Fibroblast of lung (primary cell): ENCODE results near the gene OBSL1. TPM values are rescaled to one million over a fixed set of nuclear protein-coding genes. Genes with fewer than 3 reads are reported as not detected.

ENCODE experiments used
- DNase-seq, 2 donors: peaks; one replicate each; pipeline versions ENCODE4 v3.0.0 to v3.0.0-alpha.2; 2010; ENCODE audit warnings: low read depth in 2 of 2
- H2AFZ ChIP-seq: 2 replicates; pipeline ENCODE4 v1.5.1; 2012; ENCODE audit warnings: low read length, control low read depth, inconsistent platforms
- H3K27ac ChIP-seq: 2 replicates; pipeline ENCODE4 v1.5.1; 2011; ENCODE audit warnings: low read length, control low read depth; ENCODE audit not compliant: insufficient read depth
- H3K27me3 ChIP-seq: 2 replicates; pipeline ENCODE4 v1.5.1; 2011; ENCODE audit warnings: mild to moderate bottlenecking, low read length; ENCODE audit not compliant: control insufficient read depth, insufficient read depth
- H3K36me3 ChIP-seq: 2 replicates; pipeline ENCODE4 v1.5.1; 2011; ENCODE audit warnings: low read length; ENCODE audit not compliant: control insufficient read depth, insufficient read depth
- H3K4me1 ChIP-seq: 2 replicates; pipeline ENCODE4 v1.5.1; 2011; ENCODE audit warnings: low read length; ENCODE audit not compliant: control insufficient read depth, insufficient read depth; ENCODE audit errors: extremely low read depth
- H3K4me2 ChIP-seq: 2 replicates; pipeline ENCODE4 v1.5.1; 2011; ENCODE audit warnings: low read length, control low read depth; ENCODE audit not compliant: insufficient read depth; ENCODE audit errors: extremely low read depth
- H3K4me3 ChIP-seq, 4 experiments: fragments of 200-600 bp in 1 of 4; sonication (generic) in 1 of 4; replicated peaks in 1 of 4; 2 replicates each; pipeline ENCODE4 v1.5.1; 2011 to 2016; ENCODE audit warnings: low read length in 4 of 4, low read depth in 3 of 4, mild to moderate bottlenecking in 3 of 4, control low read depth in 2 of 4, inconsistent platforms in 1 of 4, mixed read lengths in 1 of 4; ENCODE audit not compliant: insufficient read depth in 1 of 4; ENCODE audit errors: control extremely low read depth in 1 of 4
- H3K79me2 ChIP-seq: 2 replicates; pipeline ENCODE4 v1.5.1; 2012; ENCODE audit warnings: mild to moderate bottlenecking, low read length, inconsistent platforms; ENCODE audit not compliant: control insufficient read depth, insufficient read depth
- H3K9ac ChIP-seq: 2 replicates; pipeline ENCODE4 v1.5.1; 2011; ENCODE audit warnings: mild to moderate bottlenecking, low read length, control low read depth; ENCODE audit not compliant: insufficient read depth
- H3K9me3 ChIP-seq: 2 replicates; pipeline ENCODE4 v1.5.1; 2012; ENCODE audit warnings: low read depth, low read length; ENCODE audit not compliant: control insufficient read depth, insufficient read depth
- H4K20me1 ChIP-seq: 2 replicates; pipeline ENCODE4 v1.5.1; 2011; ENCODE audit warnings: low read length; ENCODE audit not compliant: control insufficient read depth, insufficient read depth; ENCODE audit errors: extremely low read depth
- EZH2 ChIP-seq: IDR thresholded peaks from 2 replicates; pipeline ENCODE4 v1.5.1; 2012; ENCODE audit warnings: low read length, control low read depth, mild to moderate bottlenecking; ENCODE audit errors: missing control alignments
- polyA plus RNA-seq, 2 donors: library from polyadenylated mRNA; depleted of rRNA in 1 of 2; stranded (reverse) in 1 of 2; unstranded in 1 of 2; fragments of >200 nt; gene quantifications; 2 replicates each; pipeline ENCODE4 v1.2.1, GENCODE V29; 2011 to 2012; ENCODE audit warnings: missing spikeins in 1 of 2
- total RNA-seq: library from RNA; depleted of rRNA; stranded (reverse); fragments of >200 nt; gene quantifications from 2 replicates; pipeline ENCODE4 v1.2.1, GENCODE V29; 2014
- TF ChIP-seq, protein P1 (sequence below), 2 donors: IDR thresholded peaks in 1 of 2; conservative IDR thresholded peaks in 1 of 2; 1 replicate in 1 of 2; 2 replicates in 1 of 2; pipeline ENCODE4 v1.5.1; 2011 to 2012; ENCODE audit warnings: low read length in 2 of 2, control low read depth in 1 of 2, inconsistent platforms in 1 of 2, low read depth in 1 of 2, mild to moderate bottlenecking in 1 of 2

The OBSL1 gene
- total and polyA plus RNA-seq, 2 donors (not counting 1 experiment from before 2014, with no cell fraction given) = 24.7 to 28.7 TPM

- no peak for DNase-seq
- Histone ChIP-seq H3K9me3 (no peaks in the 10 kb centered on the region), H2AFZ (no peak overlapping the region), H3K4me3 (no peak overlapping the region), H3K9ac (no peak overlapping the region), H3K27ac (no peak overlapping the region), H4K20me1 (no peaks in the 10 kb centered on the region), H3K36me3 (no peaks in the 10 kb centered on the region), H3K79me2 (no peaks in the 10 kb centered on the region), H3K27me3 (peaks cover 24% of the 10 kb centered on the region), H3K4me1 (peaks cover 14% of the 10 kb centered on the region), H3K4me2 (no peak overlapping the region)
- TF ChIP-seq, protein P1, sequence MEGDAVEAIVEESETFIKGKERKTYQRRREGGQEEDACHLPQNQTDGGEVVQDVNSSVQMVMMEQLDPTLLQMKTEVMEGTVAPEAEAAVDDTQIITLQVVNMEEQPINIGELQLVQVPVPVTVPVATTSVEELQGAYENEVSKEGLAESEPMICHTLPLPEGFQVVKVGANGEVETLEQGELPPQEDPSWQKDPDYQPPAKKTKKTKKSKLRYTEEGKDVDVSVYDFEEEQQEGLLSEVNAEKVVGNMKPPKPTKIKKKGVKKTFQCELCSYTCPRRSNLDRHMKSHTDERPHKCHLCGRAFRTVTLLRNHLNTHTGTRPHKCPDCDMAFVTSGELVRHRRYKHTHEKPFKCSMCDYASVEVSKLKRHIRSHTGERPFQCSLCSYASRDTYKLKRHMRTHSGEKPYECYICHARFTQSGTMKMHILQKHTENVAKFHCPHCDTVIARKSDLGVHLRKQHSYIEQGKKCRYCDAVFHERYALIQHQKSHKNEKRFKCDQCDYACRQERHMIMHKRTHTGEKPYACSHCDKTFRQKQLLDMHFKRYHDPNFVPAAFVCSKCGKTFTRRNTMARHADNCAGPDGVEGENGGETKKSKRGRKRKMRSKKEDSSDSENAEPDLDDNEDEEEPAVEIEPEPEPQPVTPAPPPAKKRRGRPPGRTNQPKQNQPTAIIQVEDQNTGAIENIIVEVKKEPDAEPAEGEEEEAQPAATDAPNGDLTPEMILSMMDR (conservative IDR thresholded peaks at IDR 0.05 in 1 of 2, IDR thresholded peaks at IDR 0.05 in 1 of 2; ENCODE audit: low read depth in 1 of 2, low read length in 2 of 2) = no peak
Measured at GRCh38 chr2:219519526-219519916, 51.8 kb downstream of the OBSL1 start.

DNA sequence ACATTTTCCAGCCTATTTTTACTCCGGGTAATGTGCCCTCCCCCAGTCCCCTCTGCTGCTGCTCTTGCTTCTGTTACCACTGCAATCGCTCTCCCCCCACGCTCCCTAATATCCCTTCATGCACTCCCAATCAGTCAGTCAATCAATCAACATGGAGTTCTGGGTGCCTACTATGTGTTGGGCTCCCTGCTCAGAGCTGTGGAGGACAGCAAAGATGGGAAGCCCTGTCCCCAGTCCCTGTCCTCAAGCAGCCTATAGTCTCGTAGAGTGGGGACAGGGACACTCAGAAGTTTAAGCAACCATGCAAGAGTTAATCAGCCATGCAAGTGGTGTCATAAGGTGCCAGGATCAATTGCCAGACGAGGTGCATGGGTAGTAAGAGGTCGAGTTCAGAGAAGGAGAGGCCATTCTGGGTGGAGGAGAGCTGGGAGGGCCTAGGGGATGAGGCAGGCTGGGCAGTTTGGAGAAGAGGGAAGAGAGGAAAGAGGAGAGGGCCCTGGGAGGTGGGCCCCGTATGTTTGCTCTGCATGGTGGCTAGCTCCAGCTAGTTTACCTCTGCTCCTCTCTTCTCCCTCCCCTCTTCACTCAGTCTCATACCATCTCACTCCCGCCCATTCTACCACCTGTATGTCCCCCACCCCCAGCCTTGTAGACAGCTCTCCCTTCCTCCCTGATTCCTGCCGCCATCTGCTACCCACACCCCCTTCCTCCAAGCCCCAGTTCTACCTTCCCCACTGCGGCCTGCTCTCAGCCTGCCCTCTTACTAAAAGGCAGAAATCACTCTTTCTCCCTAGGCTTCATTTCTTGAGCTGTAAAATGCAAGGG, 53.2 kb downstream of the OBSL1 start:
- H3K9me3 ChIP-seq = no peaks in the 10 kb centered on the region
- H3K27me3 ChIP-seq = peaks cover 35% of the 10 kb centered on the region
- no peak for DNase-seq
- no peaks in the 10 kb centered on the region for H3K36me3 ChIP-seq
- H3K4me2 ChIP-seq = no peak overlapping the region
- peaks cover 14% of the 10 kb centered on the region for H3K4me1 ChIP-seq
- no peak overlapping the region for H3K4me3 ChIP-seq
- no peaks in the 10 kb centered on the region for H4K20me1 ChIP-seq
- H3K9ac ChIP-seq = no peak overlapping the region
- TF ChIP-seq, protein P1 (conservative IDR thresholded peaks at IDR 0.05 in 1 of 2, IDR thresholded peaks at IDR 0.05 in 1 of 2; ENCODE audit: low read depth in 1 of 2, low read length in 2 of 2) = no peak
- TF ChIP-seq EZH2 = no peak
- H3K27ac ChIP-seq = no peak overlapping the region
- H3K79me2 ChIP-seq = no peaks in the 10 kb centered on the region
- no peak overlapping the region for H2AFZ ChIP-seq

DNA sequence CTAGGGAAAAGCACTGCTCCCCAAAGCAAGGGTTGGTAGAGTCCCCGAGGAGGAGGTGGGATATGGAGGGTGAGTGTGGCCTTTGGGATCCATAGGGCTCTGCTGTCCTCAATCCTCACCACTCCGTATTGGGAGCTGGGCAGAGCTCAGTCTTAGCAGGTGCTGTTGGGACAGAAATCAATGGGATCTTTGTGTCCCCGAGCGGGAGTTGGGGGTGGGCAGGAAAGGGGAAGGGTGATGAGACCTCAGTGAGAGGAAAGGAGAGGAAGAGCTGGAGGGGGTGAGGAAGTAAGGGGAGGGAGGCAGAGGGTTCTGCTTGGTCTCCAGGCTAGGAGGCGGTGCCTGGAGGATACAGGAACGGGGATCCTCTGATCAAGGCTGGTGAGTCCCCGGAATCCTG, 54.5 kb downstream of the OBSL1 start:
- Histone ChIP-seq H3K9ac (no peak overlapping the region), H3K4me1 (peaks cover 9% of the 10 kb centered on the region), H3K27me3 (peaks cover 47% of the 10 kb centered on the region), H3K27ac (no peak overlapping the region), H3K4me2 (no peak overlapping the region), H4K20me1 (no peaks in the 10 kb centered on the region), H3K36me3 (no peaks in the 10 kb centered on the region), H2AFZ (no peak overlapping the region), H3K9me3 (no peaks in the 10 kb centered on the region), H3K4me3 (no peak overlapping the region), H3K79me2 (no peaks in the 10 kb centered on the region)
- TF ChIP-seq, protein P1 (conservative IDR thresholded peaks at IDR 0.05 in 1 of 2, IDR thresholded peaks at IDR 0.05 in 1 of 2; ENCODE audit: low read depth in 1 of 2, low read length in 2 of 2) = no peak
- no peak for TF ChIP-seq EZH2
- no peak for DNase-seq
